ENCODE measurements around the gene KLK1.

Gene KLK1

GRCh38 chr19:50823389-50824042, at the start of gene KLK1:
Gene KLK1, minus strand, starts transcription at chr19:50823787. Its CDS starts 39 bp downstream, at chr19:50823748.
- no peak for DNase-seq
- in situ Hi-C loops (cut with MboI; ENCODE audit: low pct_unique_long_range_greater_than_20kb, low sequenced_read_pairs): no loop called here

GRCh38 chr19:50873056-50873455, 49.5 kb upstream of the KLK1 start, which contains the start of gene KLK2:
Gene KLK2, plus strand, starts transcription at chr19:50873439. Its CDS starts 35 bp downstream, at chr19:50873474.
- DNase-seq: no peak
- in situ Hi-C loops (cut with MboI; ENCODE audit: low pct_unique_long_range_greater_than_20kb, low sequenced_read_pairs): no loop called here

- no peak for DNase-seq
- in situ Hi-C loops (cut with MboI; ENCODE audit: low pct_unique_long_range_greater_than_20kb, low sequenced_read_pairs): no loop called here
These were observed 47.0 kb upstream of the KLK1 start for GRCh38 chr19:50870417-50871089.

GRCh38 chr19:50869479-50869878, 45.9 kb upstream of the KLK1 start:
- DNase-seq: no peak
- in situ Hi-C loops (cut with MboI; ENCODE audit: low pct_unique_long_range_greater_than_20kb, low sequenced_read_pairs): no loop called here

GRCh38 chr19:50861496-50862286, 38.1 kb upstream of the KLK1 start:
- no peak for DNase-seq
- in situ Hi-C loops (cut with MboI; ENCODE audit: low pct_unique_long_range_greater_than_20kb, low sequenced_read_pairs): no loop called here

- in situ Hi-C loops (cut with MboI; ENCODE audit: low pct_unique_long_range_greater_than_20kb, low sequenced_read_pairs): no loop called here
- DNase-seq: no peak
These were observed 37.4 kb upstream of the KLK1 start for GRCh38 chr19:50861010-50861409.

GRCh38 chr19:50859849-50860248, 36.3 kb upstream of the KLK1 start:
- DNase-seq: no peak

GRCh38 chr19:50858886-50859285, 35.3 kb upstream of the KLK1 start:
- in situ Hi-C loops (cut with MboI; ENCODE audit: low pct_unique_long_range_greater_than_20kb, low sequenced_read_pairs): no loop called here
- DNase-seq: no peak

More at GRCh38 chr19:50859849-50860248, 36.3 kb upstream of the KLK1 start:
- in situ Hi-C loops (cut with MboI; ENCODE audit: low pct_unique_long_range_greater_than_20kb, low sequenced_read_pairs): no loop called here

- in situ Hi-C loops (cut with MboI; ENCODE audit: low pct_unique_long_range_greater_than_20kb, low sequenced_read_pairs): no loop called here
- no peak for DNase-seq
These were observed 33.8 kb upstream of the KLK1 start for GRCh38 chr19:50857366-50857765.

GRCh38 chr19:50854636-50855410, 31.2 kb upstream of the KLK1 start, which contains the start of gene KLK3:
Gene KLK3, plus strand, starts transcription at chr19:50854915. Its CDS starts 41 bp downstream, at chr19:50854956.
- no peak for DNase-seq
- in situ Hi-C loops (cut with MboI; ENCODE audit: low pct_unique_long_range_greater_than_20kb, low sequenced_read_pairs): no loop called here

GRCh38 chr19:50851620-50852019, 28.0 kb upstream of the KLK1 start:
- in situ Hi-C loops (cut with MboI; ENCODE audit: low pct_unique_long_range_greater_than_20kb, low sequenced_read_pairs): no loop called here
- DNase-seq: no peak

- in situ Hi-C loops (cut with MboI; ENCODE audit: low pct_unique_long_range_greater_than_20kb, low sequenced_read_pairs): no loop called here
- DNase-seq: no peak
These were observed 27.2 kb upstream of the KLK1 start for GRCh38 chr19:50850738-50851137.

GRCh38 chr19:50844296-50844935, 20.8 kb upstream of the KLK1 start:
- in situ Hi-C loops (cut with MboI; ENCODE audit: low pct_unique_long_range_greater_than_20kb, low sequenced_read_pairs): no loop called here

GRCh38 chr19:50843701-50844221, 20.2 kb upstream of the KLK1 start:
- no peak for DNase-seq
- in situ Hi-C loops (cut with MboI; ENCODE audit: low pct_unique_long_range_greater_than_20kb, low sequenced_read_pairs): no loop called here

More at GRCh38 chr19:50844296-50844935, 20.8 kb upstream of the KLK1 start:
- DNase-seq: no peak

- in situ Hi-C loops (cut with MboI; ENCODE audit: low pct_unique_long_range_greater_than_20kb, low sequenced_read_pairs): no loop called here
- no peak for DNase-seq
These were observed 19.6 kb upstream of the KLK1 start for GRCh38 chr19:50843205-50843604.

GRCh38 chr19:50842130-50842529, 18.5 kb upstream of the KLK1 start:
- no peak for DNase-seq
- in situ Hi-C loops (cut with MboI; ENCODE audit: low pct_unique_long_range_greater_than_20kb, low sequenced_read_pairs): no loop called here

- DNase-seq: no peak
- in situ Hi-C loops (cut with MboI; ENCODE audit: low pct_unique_long_range_greater_than_20kb, low sequenced_read_pairs): no loop called here
These were observed 16.4 kb upstream of the KLK1 start for GRCh38 chr19:50839712-50840655.

All from KBM-7 (cell line).